ENCODE results near the gene INSIG1.

DNA sequence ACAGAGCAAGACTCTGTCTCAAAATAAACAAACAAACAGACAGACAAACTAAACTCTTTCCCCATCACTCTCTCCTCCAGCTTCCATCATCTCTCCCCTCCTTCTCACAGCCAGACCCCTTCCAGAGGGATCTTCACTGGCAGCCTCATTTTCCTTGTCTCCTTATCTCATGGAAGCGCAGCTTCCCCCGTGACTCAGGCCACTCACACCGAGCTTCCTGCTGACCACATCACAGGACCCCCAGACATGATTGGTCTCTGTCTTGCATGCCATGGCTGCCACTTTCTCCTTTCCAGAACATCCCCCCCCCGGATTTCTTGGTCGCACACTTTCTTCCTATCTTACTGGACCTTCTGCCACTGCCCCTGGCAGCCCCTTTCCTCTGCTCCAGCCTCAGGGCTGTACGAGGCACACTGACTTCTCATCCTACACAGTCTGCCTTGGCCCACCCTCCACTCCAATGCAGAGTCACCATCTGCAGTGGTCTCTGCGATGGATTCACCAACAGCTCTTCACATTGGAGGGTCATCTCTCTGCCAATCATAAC, 4.9 kb upstream of the INSIG1 start:
- TF ChIP-seq, protein P1, sequence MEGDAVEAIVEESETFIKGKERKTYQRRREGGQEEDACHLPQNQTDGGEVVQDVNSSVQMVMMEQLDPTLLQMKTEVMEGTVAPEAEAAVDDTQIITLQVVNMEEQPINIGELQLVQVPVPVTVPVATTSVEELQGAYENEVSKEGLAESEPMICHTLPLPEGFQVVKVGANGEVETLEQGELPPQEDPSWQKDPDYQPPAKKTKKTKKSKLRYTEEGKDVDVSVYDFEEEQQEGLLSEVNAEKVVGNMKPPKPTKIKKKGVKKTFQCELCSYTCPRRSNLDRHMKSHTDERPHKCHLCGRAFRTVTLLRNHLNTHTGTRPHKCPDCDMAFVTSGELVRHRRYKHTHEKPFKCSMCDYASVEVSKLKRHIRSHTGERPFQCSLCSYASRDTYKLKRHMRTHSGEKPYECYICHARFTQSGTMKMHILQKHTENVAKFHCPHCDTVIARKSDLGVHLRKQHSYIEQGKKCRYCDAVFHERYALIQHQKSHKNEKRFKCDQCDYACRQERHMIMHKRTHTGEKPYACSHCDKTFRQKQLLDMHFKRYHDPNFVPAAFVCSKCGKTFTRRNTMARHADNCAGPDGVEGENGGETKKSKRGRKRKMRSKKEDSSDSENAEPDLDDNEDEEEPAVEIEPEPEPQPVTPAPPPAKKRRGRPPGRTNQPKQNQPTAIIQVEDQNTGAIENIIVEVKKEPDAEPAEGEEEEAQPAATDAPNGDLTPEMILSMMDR (conservative IDR thresholded peaks at IDR 0.05; ENCODE audit: low read depth, low read length), result no peak
- no peak for TF ChIP-seq RAD21 (IDR thresholded peaks at IDR 0.05; ENCODE audit: low read length)
- TF ChIP-seq RFX5 (IDR thresholded peaks at IDR 0.05; ENCODE audit: low read depth, low read length), result no peak
- no peak for TF ChIP-seq POLR2A (IDR thresholded peaks at IDR 0.05; ENCODE audit: low read depth, low read length)
- TF ChIP-seq MAFK (IDR thresholded peaks at IDR 0.05; ENCODE audit: low read depth, low read length), result no peak
- TF ChIP-seq CEBPB (IDR thresholded peaks at IDR 0.05; ENCODE audit: low read depth, low read length), result no peak
- TF ChIP-seq CHD1 (IDR thresholded peaks at IDR 0.05; ENCODE audit: low read depth, low read length), result no peak
- TF ChIP-seq MXI1 (IDR thresholded peaks at IDR 0.05; ENCODE audit: borderline replicate concordance, low read depth, low read length), result no peak
- TF ChIP-seq MAZ (IDR thresholded peaks at IDR 0.05; ENCODE audit: borderline replicate concordance, low read depth, low read length), result no peak
- TF ChIP-seq SMC3 (IDR thresholded peaks at IDR 0.05; ENCODE audit: low read depth, low read length), result no peak
- no peak for TF ChIP-seq RCOR1 (IDR thresholded peaks at IDR 0.05; ENCODE audit: insufficient replicate concordance, low read length)

All from IMR-90 (cell line).